Trophoblast cell (in vitro differentiated cells and primary cell): ENCODE data around the gene DCTN2.
A peak's percentile ranks its signal among the peaks of the same experiment; 100 is the strongest.
"Not testable (repeated sequence)": the region's sequence is repeated elsewhere in the genome, so short reads cannot be mapped to it uniquely, and the experiment has no call there.

Source experiments
- DNase-seq, 2 donors: peaks; one replicate each; pipeline ENCODE4 v3.0.0-alpha.2; 2016
- H2AFZ ChIP-seq: 2 replicates; pipeline ENCODE4 v1.6.1; 2013; ENCODE audit warnings: low read length, moderate library complexity, mild to moderate bottlenecking; ENCODE audit not compliant: insufficient read depth, poor library complexity
- H2AK5ac ChIP-seq: 2 replicates; pipeline ENCODE4 v1.6.1; 2013; ENCODE audit warnings: mild to moderate bottlenecking, low read length
- H2BK120ac ChIP-seq: 2 replicates; pipeline ENCODE4 v1.6.1; 2013; ENCODE audit warnings: low read length, mild to moderate bottlenecking, moderate library complexity; ENCODE audit not compliant: insufficient read depth, poor library complexity
- H2BK12ac ChIP-seq: 2 replicates; pipeline ENCODE4 v1.6.1; 2013; ENCODE audit warnings: mild to moderate bottlenecking, low read length, moderate library complexity
- H2BK5ac ChIP-seq: 2 replicates; pipeline ENCODE4 v1.6.1; 2013; ENCODE audit warnings: low read length, low read depth, moderate library complexity, mild to moderate bottlenecking; ENCODE audit not compliant: poor library complexity
- H3K14ac ChIP-seq: 2 replicates; pipeline ENCODE4 v1.6.1; 2013; ENCODE audit warnings: mild to moderate bottlenecking, low read length
- H3K18ac ChIP-seq: 2 replicates; pipeline ENCODE4 v1.6.1; 2013; ENCODE audit warnings: mild to moderate bottlenecking, low read length
- H3K23ac ChIP-seq: 2 replicates; pipeline ENCODE4 v1.6.1; 2013; ENCODE audit warnings: low read length
- H3K27ac ChIP-seq: 2 replicates; pipeline ENCODE4 v1.5.1; 2013; ENCODE audit warnings: low read depth, mild to moderate bottlenecking, inconsistent platforms, low read length, moderate library complexity
- H3K27me3 ChIP-seq: 2 replicates; pipeline ENCODE4 v1.6.1; 2013; ENCODE audit warnings: inconsistent platforms, mild to moderate bottlenecking, low read length, moderate library complexity; ENCODE audit not compliant: insufficient read depth
- H3K36me3 ChIP-seq, 2 experiments: 1 replicate in 1 of 2; 2 replicates in 1 of 2; pipeline ENCODE4 v1.6.1; 2013; ENCODE audit warnings: low read length in 2 of 2, mild to moderate bottlenecking in 2 of 2, moderate library complexity in 1 of 2; ENCODE audit not compliant: insufficient read depth in 2 of 2, control insufficient read depth in 1 of 2
- H3K4ac ChIP-seq: 2 replicates; pipeline ENCODE4 v1.6.1; 2013; ENCODE audit warnings: low read depth, mild to moderate bottlenecking, low read length, moderate library complexity
- H3K4me1 ChIP-seq, 2 experiments: 1 replicate in 1 of 2; 2 replicates in 1 of 2; pipeline ENCODE4 v1.6.1; 2013; ENCODE audit warnings: low read length in 2 of 2, mild to moderate bottlenecking in 2 of 2, moderate library complexity in 1 of 2; ENCODE audit not compliant: insufficient read depth in 2 of 2, control insufficient read depth in 1 of 2
- H3K4me2 ChIP-seq: 2 replicates; pipeline ENCODE4 v1.6.1; 2013; ENCODE audit warnings: inconsistent platforms, mild to moderate bottlenecking, low read length, moderate library complexity
- H3K4me3 ChIP-seq: 2 replicates; pipeline ENCODE4 v1.5.1; 2013; ENCODE audit warnings: mild to moderate bottlenecking, low read depth, low read length, inconsistent platforms
- H3K79me1 ChIP-seq: one replicate; pipeline ENCODE4 v1.6.1; 2013; ENCODE audit warnings: low read length
- H3K79me2 ChIP-seq: 2 replicates; pipeline ENCODE4 v1.6.1; 2013; ENCODE audit warnings: low read length, mild to moderate bottlenecking; ENCODE audit not compliant: control insufficient read depth, insufficient read depth, poor library complexity
- H3K9ac ChIP-seq: 2 replicates; pipeline ENCODE4 v1.6.1; 2013; ENCODE audit warnings: mild to moderate bottlenecking, low read length
- H3K9me3 ChIP-seq: 2 replicates; pipeline ENCODE4 v1.6.1; 2013; ENCODE audit warnings: low read depth, mild to moderate bottlenecking, control low read depth, inconsistent platforms, low read length; ENCODE audit not compliant: insufficient read depth
- H4K12ac ChIP-seq: 2 replicates; pipeline ENCODE4 v1.6.1; 2013; ENCODE audit warnings: low read depth, mild to moderate bottlenecking, low read length, moderate library complexity
- H4K8ac ChIP-seq: 2 replicates; pipeline ENCODE4 v1.6.1; 2013; ENCODE audit warnings: low read depth, mild to moderate bottlenecking, low read length, moderate library complexity
- H4K91ac ChIP-seq: one replicate; pipeline ENCODE4 v1.6.1; 2013; ENCODE audit warnings: low read depth, mild to moderate bottlenecking, low read length, moderate library complexity
- WGBS: extraction: QIAGEN DNeasy Blood & Tissue Kit; methylation state at CpG from one replicate; pipeline ENCODE4 v1.1.7; 2013; ENCODE audit warnings: missing lambda C conversion rate; ENCODE audit not compliant: insufficient read length, insufficient coverage; ENCODE audit errors: extremely low coverage; 5-methylcytosine and 5-hydroxymethylcytosine counted together

Gene DCTN2

GRCh38 chr12:57495051-57495701 is 51.8 kb downstream of the DCTN2 start:
- not testable (repeated sequence) for H3K23ac ChIP-seq, H4K91ac ChIP-seq, H2BK5ac ChIP-seq, H3K9me3 ChIP-seq, H3K79me2 ChIP-seq, H2BK120ac ChIP-seq, H2AK5ac ChIP-seq, H4K12ac ChIP-seq, H3K4me2 ChIP-seq, H4K8ac ChIP-seq, H3K14ac ChIP-seq, H3K79me1 ChIP-seq, H3K9ac ChIP-seq, H3K27ac ChIP-seq, H2AFZ ChIP-seq, H2BK12ac ChIP-seq, H3K4me3 ChIP-seq, DNase-seq, H3K18ac ChIP-seq, H3K4ac ChIP-seq, H3K4me1 ChIP-seq, H3K27me3 ChIP-seq
- WGBS = no CpG with 5 or more reads among the region's 48 CpGs
- peaks cover 46 to 61% of the 10 kb centered on the region in 2 experiments for H3K36me3 ChIP-seq

GRCh38 chr12:57491393-57492280 is 55.4 kb downstream of the DCTN2 start:
- no peak overlapping the region for H3K27ac ChIP-seq
- no peak overlapping the region for H3K14ac ChIP-seq
- H4K12ac ChIP-seq = no peak overlapping the region
- no peaks in the 10 kb centered on the region for H3K9me3 ChIP-seq
- peaks cover 40 to 48% of the 10 kb centered on the region in 2 experiments for H3K36me3 ChIP-seq
- H4K8ac ChIP-seq = no peak overlapping the region
- no peak overlapping the region for H4K91ac ChIP-seq
- no peak overlapping the region for H2BK12ac ChIP-seq
- H3K4ac ChIP-seq = no peak overlapping the region
- H3K4me1 ChIP-seq = peaks cover 3 to 7% of the 10 kb centered on the region in 2 experiments
- no peak overlapping the region for H2BK5ac ChIP-seq
- H3K9ac ChIP-seq = no peak overlapping the region
- H3K79me2 ChIP-seq = peaks cover 8% of the 10 kb centered on the region
- no peak for DNase-seq
- no CpG with 5 or more reads among the region's 15 CpGs for WGBS
- no peak overlapping the region for H2AK5ac ChIP-seq
- no peak overlapping the region for H3K4me2 ChIP-seq
- no peak overlapping the region for H2BK120ac ChIP-seq
- H3K18ac ChIP-seq = no peak overlapping the region
- peaks cover 3% of the 10 kb centered on the region for H3K79me1 ChIP-seq
- no peak overlapping the region for H2AFZ ChIP-seq
- no peaks in the 10 kb centered on the region for H3K27me3 ChIP-seq
- no peak overlapping the region for H3K23ac ChIP-seq
- no peak overlapping the region for H3K4me3 ChIP-seq

- Histone ChIP-seq H3K27ac (no peak overlapping the region), H2BK120ac (no peak overlapping the region), H2AK5ac (no peak overlapping the region), H4K91ac (no peak overlapping the region), H3K4me3 (no peak overlapping the region), H4K12ac (no peak overlapping the region), H3K4ac (no peak overlapping the region), H2BK5ac (no peak overlapping the region), H3K14ac (no peak overlapping the region), H2BK12ac (no peak overlapping the region), H3K23ac (no peak overlapping the region), H3K4me2 (no peak overlapping the region), H3K9me3 (no peaks in the 10 kb centered on the region), H3K79me2 (peaks cover 8% of the 10 kb centered on the region), H3K9ac (no peak overlapping the region), H3K36me3 (peaks cover 28 to 37% of the 10 kb centered on the region in 2 experiments), H4K8ac (no peak overlapping the region), H2AFZ (no peak overlapping the region), H3K27me3 (no peaks in the 10 kb centered on the region), H3K79me1 (peaks cover 3% of the 10 kb centered on the region), H3K18ac (no peak overlapping the region), H3K4me1 (peaks cover 3 to 7% of the 10 kb centered on the region in 2 experiments)
- no peak for DNase-seq
- WGBS = no CpG with 5 or more reads among the region's 4 CpGs
Measured at GRCh38 chr12:57490126-57490525, 56.9 kb downstream of the DCTN2 start.

- H4K8ac ChIP-seq = no peak overlapping the region
- H3K4me1 ChIP-seq = peaks cover 3 to 7% of the 10 kb centered on the region in 2 experiments
- no peak overlapping the region for H3K27ac ChIP-seq
- no peak overlapping the region for H4K91ac ChIP-seq
- H2AK5ac ChIP-seq = peak overlapping the region; percentile 12
- H3K18ac ChIP-seq = peak overlapping the region; percentile 64
- peak overlapping the region; percentile 90 for H3K4me2 ChIP-seq
- H3K23ac ChIP-seq = no peak overlapping the region
- H2BK12ac ChIP-seq = peak overlapping the region; percentile 2
- no peak overlapping the region for H2AFZ ChIP-seq
- no peak overlapping the region for H4K12ac ChIP-seq
- no CpG with 5 or more reads among the region's 5 CpGs for WGBS
- peaks cover 24 to 33% of the 10 kb centered on the region in 2 experiments for H3K36me3 ChIP-seq
- peaks cover 8% of the 10 kb centered on the region for H3K79me2 ChIP-seq
- no peak overlapping the region for H2BK5ac ChIP-seq
- H3K9ac ChIP-seq = peak overlapping the region; percentile 66
- H2BK120ac ChIP-seq = no peak overlapping the region
- H3K14ac ChIP-seq = no peak overlapping the region
- peak overlapping the region; percentile 88 for H3K4ac ChIP-seq
- H3K4me3 ChIP-seq = no peak overlapping the region
- peaks cover 3% of the 10 kb centered on the region for H3K79me1 ChIP-seq
- DNase-seq = no peak
- H3K9me3 ChIP-seq = no peaks in the 10 kb centered on the region
- no peaks in the 10 kb centered on the region for H3K27me3 ChIP-seq
Measured at GRCh38 chr12:57489157-57489641, 57.8 kb downstream of the DCTN2 start.
